Common myeloid progenitor, CD34-positive (primary cell): ENCODE measurements around the gene TMEM178A.

Experiments used
- CTCF ChIA-PET: fragments of 350-600 bp; sonication (Branson Sonifier 250); formaldehyde crosslinking; loops from one replicate; lab custom pipeline; 2021; ENCODE audit warnings: antibody characterized with exemption; lab: Charles Lee
- POLR2A ChIA-PET: fragments of 350-600 bp; sonication (Branson Sonifier 250); formaldehyde crosslinking; loops from one replicate; lab custom pipeline; 2021; ENCODE audit warnings: antibody characterized with exemption; lab: Charles Lee
- DNase-seq, 3 donors: peaks; one replicate each; pipeline versions ENCODE4 v3.0.0 to v3.0.0-alpha.2; 2013
- H3K27ac ChIP-seq, 2 experiments: 1 replicate in 1 of 2; 2 replicates in 1 of 2; pipeline ENCODE4 v1.7.0; 2013; ENCODE audit warnings: inconsistent platforms in 2 of 2, low read length in 2 of 2, mild to moderate bottlenecking in 2 of 2, low read depth in 1 of 2, moderate library complexity in 1 of 2; ENCODE audit not compliant: severe bottlenecking in 2 of 2, insufficient read depth in 1 of 2, poor library complexity in 1 of 2
- H3K27me3 ChIP-seq, 5 experiments: replicated peaks in 2 of 5; 1 replicate in 3 of 5; 2 replicates in 2 of 5; pipeline versions ENCODE4 v1.6.1 to v1.7.0; 2013; ENCODE audit warnings: low read length in 4 of 5, mild to moderate bottlenecking in 2 of 5, moderate library complexity in 2 of 5, inconsistent platforms in 1 of 5; ENCODE audit not compliant: insufficient read depth in 5 of 5, control insufficient read depth in 4 of 5
- H3K36me3 ChIP-seq, 4 experiments: 1 replicate in 2 of 4; 2 replicates in 2 of 4; pipeline versions ENCODE4 v1.6.1 to v1.7.0; 2013; ENCODE audit warnings: low read length in 3 of 4, control low read depth in 1 of 4, mild to moderate bottlenecking in 1 of 4; ENCODE audit not compliant: control insufficient read depth in 4 of 4, insufficient read depth in 4 of 4
- H3K4me1 ChIP-seq, 4 experiments: 1 replicate in 3 of 4; 2 replicates in 1 of 4; pipeline versions ENCODE4 v1.6.1 to v1.7.1; 2013; ENCODE audit warnings: low read length in 3 of 4, mild to moderate bottlenecking in 3 of 4, control low read depth in 1 of 4, inconsistent platforms in 1 of 4, moderate library complexity in 1 of 4; ENCODE audit not compliant: control insufficient read depth in 4 of 4, insufficient read depth in 4 of 4; ENCODE audit errors: control extremely low read depth in 1 of 4
- H3K4me3 ChIP-seq, 7 experiments: 1 replicate in 4 of 7; 2 replicates in 3 of 7; pipeline versions ENCODE4 v1.5.1 to v1.7.0; 2013; ENCODE audit warnings: mild to moderate bottlenecking in 7 of 7, low read length in 6 of 7, moderate library complexity in 6 of 7, inconsistent platforms in 2 of 7, low read depth in 2 of 7, control low read depth in 1 of 7; ENCODE audit not compliant: insufficient read depth in 4 of 7, control insufficient read depth in 1 of 7; ENCODE audit errors: extremely low read depth in 1 of 7
- H3K9me3 ChIP-seq, 5 experiments: 1 replicate in 4 of 5; 2 replicates in 1 of 5; pipeline versions ENCODE4 v1.6.1 to v1.7.1; 2013; ENCODE audit warnings: low read length in 4 of 5, mild to moderate bottlenecking in 2 of 5, inconsistent platforms in 1 of 5, low read depth in 1 of 5, moderate library complexity in 1 of 5; ENCODE audit not compliant: control insufficient read depth in 4 of 5, insufficient read depth in 2 of 5; ENCODE audit errors: control extremely low read depth in 1 of 5
- WGBS: methylation state at CpG from one replicate; pipeline ENCODE4 v1.1.5; 2013; ENCODE audit not compliant: insufficient coverage; 5-methylcytosine and 5-hydroxymethylcytosine counted together

The TMEM178A gene

DNA sequence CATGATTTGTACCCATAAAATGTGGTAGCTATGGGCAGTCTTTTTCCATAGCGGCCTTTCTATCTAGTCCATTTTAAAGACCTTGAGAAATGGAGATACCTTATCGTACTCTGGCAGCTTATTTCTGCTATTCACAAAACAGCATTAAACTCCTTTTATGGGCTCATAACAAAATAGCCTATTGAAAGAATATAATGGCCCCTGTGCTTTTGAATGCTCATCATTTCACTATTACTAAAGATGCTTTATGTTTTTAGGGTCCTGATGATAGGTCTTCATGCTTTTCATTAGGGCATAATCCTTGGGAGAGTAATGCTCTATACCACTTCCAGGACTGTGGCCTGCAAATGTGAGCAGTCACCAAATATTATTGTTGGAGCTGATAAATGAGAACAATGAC, 7.3 kb upstream of the TMEM178A start:
- H3K36me3 ChIP-seq = no peaks in the 10 kb centered on the region
- DNase-seq = no peak
- peaks cover 0 to 2% (median 0%) of the 10 kb centered on the region in 5 experiments for H3K9me3 ChIP-seq
- CTCF ChIA-PET = interaction anchor here (0.8 to 1.5 kb wide), 3 partner anchors 15 to 72 kb away, joined by 3 read pairs; no protein-coding TSS in a partner anchor
- no peak overlapping the region for H3K4me3 ChIP-seq
- H3K4me1 ChIP-seq = no peaks in the 10 kb centered on the region
- 100% methylated on average over 1 of the region's 2 CpGs for WGBS
- H3K27me3 ChIP-seq = no peaks in the 10 kb centered on the region
- POLR2A ChIA-PET = no interaction called here
- H3K27ac ChIP-seq = no peak overlapping the region

DNA sequence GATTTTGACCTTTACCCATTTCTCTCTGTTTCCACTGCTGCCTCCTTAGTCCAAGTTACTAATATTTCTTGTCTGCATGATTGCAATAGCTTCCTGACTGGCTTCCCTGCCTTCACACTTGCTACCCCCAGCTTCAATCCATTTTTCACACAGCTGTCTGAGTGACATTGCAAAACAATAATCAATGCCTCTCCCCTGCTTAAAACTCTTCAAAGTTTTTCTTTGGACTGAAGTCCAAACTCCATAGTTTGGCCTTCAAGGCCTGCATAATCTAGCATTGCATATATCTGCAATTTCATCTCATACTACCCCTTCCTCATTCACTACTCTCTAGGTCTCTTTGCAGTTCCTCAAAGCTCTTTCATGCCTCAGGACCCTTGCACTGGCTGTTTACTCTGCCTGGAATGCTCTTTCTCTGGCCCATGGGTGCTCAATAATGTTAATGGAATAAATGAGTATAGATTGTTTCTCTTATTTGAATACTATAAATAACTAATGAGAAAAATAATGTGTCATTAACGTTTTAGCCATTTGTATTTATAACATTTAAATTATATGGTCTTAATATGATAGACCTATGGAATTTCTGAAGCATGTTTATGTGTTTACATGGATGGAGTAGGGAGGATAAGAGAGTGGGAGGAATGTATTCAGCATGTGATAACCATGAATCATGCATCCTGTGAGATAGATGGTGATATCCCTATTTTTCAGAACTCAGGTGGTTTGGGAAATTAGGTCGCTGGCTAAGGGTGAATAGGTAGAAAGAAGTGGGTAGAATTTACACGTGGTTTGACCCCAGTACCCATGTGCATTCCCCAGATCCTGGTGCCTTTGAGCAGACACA, 5.7 kb upstream of the TMEM178A start:
- Histone ChIP-seq H3K27ac (no peak overlapping the region), H3K36me3 (no peaks in the 10 kb centered on the region), H3K4me1 (peaks cover 0 to under 1% (median 0%) of the 10 kb centered on the region in 4 experiments), H3K9me3 (no peaks in the 10 kb centered on the region), H3K4me3 (no peak overlapping the region), H3K27me3 (peaks cover 0 to 11% (median 6%) of the 10 kb centered on the region in 5 experiments)
- no peak for DNase-seq
- CTCF ChIA-PET = no interaction called here
- POLR2A ChIA-PET = no interaction called here
- 96% methylated on average over 2 of the region's 3 CpGs for whole genome bisulfite sequencing

DNA sequence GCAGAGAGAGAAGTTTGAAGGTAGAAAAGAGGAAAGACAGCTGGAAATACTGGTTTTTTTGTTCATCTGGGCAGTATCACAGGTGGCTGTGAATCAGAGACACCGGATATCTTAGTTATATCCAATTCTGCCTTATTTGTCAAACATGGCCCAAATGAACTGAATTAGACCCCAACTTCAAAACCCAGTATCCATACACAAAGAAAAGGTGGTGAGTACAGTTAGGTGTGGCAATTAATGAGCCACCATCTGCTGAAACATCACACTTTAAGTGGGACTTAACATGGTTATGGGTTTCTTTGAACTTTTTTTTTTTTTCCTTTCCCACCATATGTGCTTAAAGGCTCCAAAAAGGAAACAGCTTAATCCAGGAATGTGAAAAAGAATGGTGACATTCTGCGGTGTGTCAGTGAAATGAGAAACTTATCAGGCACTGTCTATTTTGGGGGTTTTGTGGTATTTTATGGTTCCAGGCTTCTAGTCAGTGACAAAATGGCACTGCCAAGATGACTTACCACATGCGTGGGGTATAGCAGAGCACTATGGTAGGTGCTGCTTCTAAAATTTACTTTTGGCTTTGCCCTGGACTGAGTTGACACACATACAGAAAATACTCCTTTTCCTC, 5.0 kb upstream of the TMEM178A start:
- 90% methylated on average over 2 of the region's 3 CpGs for whole genome bisulfite sequencing
- no peak for DNase-seq
- H3K27me3 ChIP-seq = peaks cover 0 to 16% (median 8%) of the 10 kb centered on the region in 5 experiments
- H3K4me1 ChIP-seq = peaks cover 0 to 5% (median 2%) of the 10 kb centered on the region in 4 experiments
- POLR2A ChIA-PET = no interaction called here
- no peaks in the 10 kb centered on the region for H3K36me3 ChIP-seq
- no peaks in the 10 kb centered on the region for H3K9me3 ChIP-seq
- CTCF ChIA-PET = no interaction called here
- H3K4me3 ChIP-seq = no peak overlapping the region
- H3K27ac ChIP-seq = no peak overlapping the region

DNA sequence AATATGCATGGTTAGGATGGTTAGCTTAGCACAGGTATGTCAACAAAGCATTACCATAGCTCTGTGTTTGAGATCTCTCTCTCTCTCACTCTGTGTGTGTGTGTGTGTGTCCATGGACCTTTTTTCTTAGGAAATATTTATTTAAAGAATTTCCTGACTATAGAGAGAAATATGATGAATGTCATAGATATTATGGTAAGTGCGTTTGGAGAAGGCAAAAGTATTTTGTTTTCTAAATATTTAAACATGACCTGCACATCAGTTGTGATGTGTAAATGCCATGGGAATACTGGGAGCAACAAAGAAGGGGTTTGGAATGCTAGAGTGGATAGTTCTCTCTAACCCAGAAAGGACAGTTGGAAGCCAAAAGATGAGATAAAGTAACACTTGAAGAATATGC, 3.9 kb upstream of the TMEM178A start:
- peaks cover under 1 to 27% (median 13%) of the 10 kb centered on the region in 5 experiments for H3K27me3 ChIP-seq
- WGBS = no CpG with 5 or more reads among the region's 1 CpG
- peaks cover 0 to 15% (median 12%) of the 10 kb centered on the region in 4 experiments for H3K4me1 ChIP-seq
- no peak for DNase-seq
- POLR2A ChIA-PET = no interaction called here
- H3K4me3 ChIP-seq = no peak overlapping the region
- H3K36me3 ChIP-seq = no peaks in the 10 kb centered on the region
- no peak overlapping the region for H3K27ac ChIP-seq
- no peaks in the 10 kb centered on the region for H3K9me3 ChIP-seq
- CTCF ChIA-PET = no interaction called here

DNA sequence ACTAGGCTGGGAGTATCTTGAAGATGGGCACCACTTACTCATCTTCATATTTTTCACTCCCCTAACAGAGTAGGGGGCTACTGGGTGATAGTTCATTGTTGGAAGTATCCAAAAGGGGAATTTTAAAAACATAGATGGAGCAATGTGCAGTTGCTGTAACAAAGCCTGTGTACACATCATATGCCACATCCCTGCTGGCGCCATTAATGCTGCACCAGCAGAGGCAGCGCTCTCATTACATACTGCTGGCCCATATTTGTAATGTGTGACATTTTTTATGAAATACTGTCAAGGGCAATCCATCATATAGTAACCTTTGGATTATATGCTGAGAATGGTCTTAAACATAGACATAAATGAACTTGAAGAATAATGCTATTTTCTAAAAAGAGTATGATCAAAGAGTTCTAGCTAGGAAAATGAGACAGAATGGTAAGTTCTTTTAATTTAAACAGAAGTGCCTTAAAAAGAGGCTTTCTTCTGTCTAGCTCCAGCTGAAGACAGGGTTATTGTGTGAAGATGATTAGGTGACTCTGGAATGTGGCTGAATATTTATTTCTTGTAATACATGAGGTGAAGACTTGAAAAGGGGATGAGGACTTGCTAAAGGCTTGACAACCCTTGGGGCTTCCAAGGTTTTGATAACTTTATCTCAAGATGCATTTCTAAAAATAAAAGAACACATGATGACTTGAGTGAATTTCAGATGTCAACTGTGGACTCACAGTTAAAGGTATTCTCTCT, 2.4 kb upstream of the TMEM178A start:
- no peaks in the 10 kb centered on the region for H3K9me3 ChIP-seq
- CTCF ChIA-PET = no interaction called here
- WGBS = no CpG with 5 or more reads among the region's 2 CpGs
- peak in 1 of 3 donors; percentile 23 for DNase-seq
- H3K4me1 ChIP-seq = peaks cover 4 to 17% (median 14%) of the 10 kb centered on the region in 4 experiments
- no peaks in the 10 kb centered on the region for H3K36me3 ChIP-seq
- no peak overlapping the region for H3K27ac ChIP-seq
- H3K4me3 ChIP-seq = no peak overlapping the region
- POLR2A ChIA-PET = no interaction called here
- H3K27me3 ChIP-seq = peaks cover 6 to 41% (median 19%) of the 10 kb centered on the region in 5 experiments

DNA sequence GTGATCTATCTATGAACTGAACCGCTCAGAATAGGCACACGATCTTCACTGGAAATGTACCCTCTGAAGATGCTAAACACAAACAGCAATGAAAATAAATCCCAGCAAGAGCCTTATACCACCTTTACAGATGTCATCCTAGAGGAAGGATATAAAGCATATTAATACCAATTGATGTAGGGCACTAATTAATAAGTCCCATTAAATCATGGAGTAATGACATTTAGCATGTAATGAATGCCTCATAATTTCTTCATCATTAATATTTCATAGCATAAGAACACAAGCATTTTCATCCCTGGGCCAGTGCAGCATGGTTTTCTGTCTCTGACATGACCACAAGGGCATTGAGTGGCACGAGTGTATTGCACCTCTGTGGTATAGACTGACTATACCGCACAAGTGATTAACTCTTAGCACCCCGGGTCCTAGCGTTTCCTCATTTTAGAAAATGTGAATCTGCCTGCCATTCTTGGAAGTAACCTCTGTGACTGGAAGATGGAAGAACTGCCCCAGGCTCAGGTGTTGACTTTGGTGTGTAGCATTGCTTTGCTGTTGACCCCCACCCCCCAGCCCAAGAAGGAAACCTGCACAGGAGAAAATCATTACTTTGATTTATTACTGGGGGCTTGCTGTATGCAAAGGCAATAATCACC, 1.4 kb upstream of the TMEM178A start:
- Histone ChIP-seq H3K4me3 (no peak overlapping the region), H3K36me3 (no peaks in the 10 kb centered on the region), H3K27me3 (peaks cover 8 to 49% (median 19%) of the 10 kb centered on the region in 5 experiments), H3K27ac (no peak overlapping the region), H3K4me1 (peaks cover 4 to 17% (median 14%) of the 10 kb centered on the region in 4 experiments), H3K9me3 (no peaks in the 10 kb centered on the region)
- WGBS = 29% methylated on average over 2 of the region's 6 CpGs
- POLR2A ChIA-PET = no interaction called here
- peak in 2 of 3 donors; percentile 66 to 75 for DNase-seq
- CTCF ChIA-PET = no interaction called here
